Sigmoid colon (tissue), 4 donors: ENCODE measurements around the gene LBR.

ENCODE experiments used
- CTCF ChIP-seq, 4 experiments: fragments of 450-650 bp in 3 of 4; fragments of 200-600 bp in 1 of 4; IDR thresholded peaks; one replicate each; pipeline ENCODE4 v1.5.1; 2016 to 2019; ENCODE audit warnings: antibody characterized with exemption in 4 of 4, mild to moderate bottlenecking in 3 of 4, moderate library complexity in 2 of 4
- POLR2A ChIP-seq, 2 donors: fragments of 450-650 bp; IDR thresholded peaks; one replicate each; pipeline ENCODE4 v1.6.1; 2016; ENCODE audit warnings: antibody characterized with exemption in 2 of 2, mild to moderate bottlenecking in 2 of 2, moderate library complexity in 2 of 2
- POLR2AphosphoS5 ChIP-seq, 4 donors: sonication (generic); formaldehyde crosslinking; IDR thresholded peaks; one replicate each; pipeline ENCODE4 v1.6.1; 2017; ENCODE audit warnings: antibody characterized with exemption in 4 of 4

DNA sequence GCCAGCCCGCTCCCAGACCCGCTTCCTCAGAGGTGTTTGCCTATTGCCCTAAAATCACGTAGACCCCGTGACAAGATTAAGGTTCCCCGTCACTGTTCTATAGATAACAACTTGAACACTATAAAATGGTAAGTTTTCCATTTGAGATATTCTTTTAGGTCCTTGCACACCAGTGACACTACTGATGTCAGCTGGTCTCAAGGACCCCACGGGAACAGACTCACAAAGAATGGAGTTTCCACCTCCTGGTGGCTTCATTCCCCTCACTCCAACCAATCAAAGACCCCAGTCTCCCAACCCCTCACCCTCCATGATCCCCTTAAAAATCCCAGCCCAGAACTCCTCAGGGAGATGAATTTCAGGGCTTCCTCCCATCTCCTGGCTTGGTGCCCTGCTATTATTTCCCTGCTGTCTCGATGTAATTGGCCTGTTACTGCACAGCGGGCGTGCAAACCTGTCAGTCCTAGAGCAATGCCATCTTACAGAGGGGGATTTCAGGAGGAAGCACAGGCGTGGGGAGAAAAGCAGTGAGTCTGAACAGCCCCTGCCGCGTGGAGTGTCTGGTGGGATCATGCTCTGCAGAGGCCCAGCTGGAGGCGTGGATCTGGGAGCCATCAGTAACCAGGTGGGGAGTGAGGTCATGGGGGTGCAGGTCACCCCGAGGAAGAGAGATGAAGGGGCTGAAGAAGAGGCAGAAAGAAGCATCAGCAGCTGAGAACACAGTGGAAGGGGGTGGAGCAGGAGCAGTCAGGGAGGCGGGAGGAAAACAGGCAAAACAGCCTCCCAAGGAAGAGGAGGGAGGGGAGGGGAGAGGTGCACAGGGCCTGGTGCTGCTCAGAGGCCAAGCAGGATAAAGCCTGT, 35.1 kb upstream of the LBR start:
- no peak for TF ChIP-seq POLR2A (IDR thresholded peaks at IDR 0.05)
- no peak for TF ChIP-seq CTCF (IDR thresholded peaks at IDR 0.05)
- TF ChIP-seq POLR2AphosphoS5 (IDR thresholded peaks at IDR 0.05): no peak
